K562 (cell line): ENCODE measurements around the gene ACKR2. TPM values are rescaled to one million over a fixed set of nuclear protein-coding genes. Genes with fewer than 3 reads are reported as not detected.
"Not testable (repeated sequence)": the region's sequence is repeated elsewhere in the genome, so short reads cannot be mapped to it uniquely, and the experiment has no call there.

Source experiments
- ATAC-seq: fragments of 200-7000 bp; cut with Tn5 transposase; 3 replicates; pipeline ENCODE4 v1.9.1; 2020; ENCODE audit warnings: moderate library complexity
- BruUV-seq: library from RNA; stranded (reverse); fragments of 400-500 nt; replicated peaks from 2 replicates; lab custom pipeline; 2021; lab: Mats Ljungman, UMichigan
- CTCF ChIA-PET: fragments of 300-600 bp; formaldehyde crosslinking; extraction: SDS; loops from one replicate; lab custom pipeline; 2021; ENCODE audit warnings: low intra/inter-chr PET ratio; lab: Yijun Ruan, JAX
- POLR2A ChIA-PET: fragments of 300-600, 350-650 bp; sonication (Branson Sonifier 250); formaldehyde crosslinking; extraction: SDS; loops from one replicate; lab custom pipeline; 2021; ENCODE audit warnings: antibody characterized with exemption, inconsistent platforms; lab: Yijun Ruan, JAX
- DNase-seq, 4 experiments: peaks; one replicate each; pipeline versions ENCODE4 v3.0.0 to v3.0.0-alpha.2; 2011 to 2018; ENCODE audit warnings: low spot score in 3 of 4, mixed read lengths in 3 of 4; ENCODE audit errors: extremely low read depth in 1 of 4
- FAIRE-seq: peaks from 2 replicates; lab custom pipeline; 2011; peaks lifted over from hg19 to GRCh38; lab: Jason Lieb, UNC
- H2AFZ ChIP-seq: 2 replicates; pipeline ENCODE4 v1.6.0; 2011; ENCODE audit warnings: low read depth, low read length, control low read depth, inconsistent platforms
- H3K27ac ChIP-seq: fragments of 200-600 bp; 3 replicates; pipeline ENCODE4 v1.8.0; 2011; ENCODE audit warnings: low read depth, mild to moderate bottlenecking, control low read depth, inconsistent platforms, low read length, moderate library complexity, mixed read lengths; ENCODE audit errors: extremely low read depth
- H3K27me3 ChIP-seq, 2 experiments: fragments of 300-600 bp in 1 of 2; 2 replicates in 1 of 2; 3 replicates in 1 of 2; pipeline versions ENCODE4 v1.6.0 to v1.8.0; 2011; ENCODE audit warnings: inconsistent platforms in 2 of 2, low read length in 2 of 2, mild to moderate bottlenecking in 1 of 2, mixed read lengths in 1 of 2, moderate library complexity in 1 of 2; ENCODE audit not compliant: control insufficient read depth in 2 of 2, insufficient read depth in 2 of 2
- H3K36me3 ChIP-seq: fragments of 300-600 bp; 3 replicates; pipeline ENCODE4 v1.8.0; 2011; ENCODE audit warnings: mild to moderate bottlenecking, low read length, inconsistent platforms; ENCODE audit not compliant: control insufficient read depth, insufficient read depth
- H3K4me1 ChIP-seq, 2 experiments: fragments of 200-600 bp in 1 of 2; replicated peaks in 1 of 2; 2 replicates in 1 of 2; 3 replicates in 1 of 2; pipeline versions ENCODE4 v1.5.1 to v1.8.0; 2011; ENCODE audit warnings: inconsistent platforms in 2 of 2, low read length in 2 of 2, mild to moderate bottlenecking in 1 of 2, mixed read lengths in 1 of 2, moderate library complexity in 1 of 2; ENCODE audit not compliant: control insufficient read depth in 2 of 2, insufficient read depth in 2 of 2
- H3K4me2 ChIP-seq: 2 replicates; pipeline ENCODE4 v1.6.1; 2011; ENCODE audit warnings: low read length, control low read depth, inconsistent platforms, mixed read lengths; ENCODE audit not compliant: insufficient read depth
- H3K4me3 ChIP-seq: fragments of 200-600 bp; sonication (generic), shearing (Covaris generic); 2 replicates; pipeline ENCODE4 v1.5.1; 2016; ENCODE audit warnings: control low read depth, inconsistent platforms
- H3K79me2 ChIP-seq: fragments of 200-600 bp; 3 replicates; pipeline ENCODE4 v1.8.0; 2011; ENCODE audit warnings: low read length, inconsistent platforms; ENCODE audit not compliant: control insufficient read depth, insufficient read depth
- H3K9ac ChIP-seq, 2 experiments: 2 replicates each; pipeline versions ENCODE4 v1.6.0 to v1.6.1; 2011; ENCODE audit warnings: low read depth in 2 of 2, low read length in 2 of 2, control low read depth in 1 of 2, inconsistent platforms in 1 of 2, mild to moderate bottlenecking in 1 of 2, mixed read lengths in 1 of 2; ENCODE audit not compliant: insufficient read depth in 1 of 2
- H3K9me1 ChIP-seq: one replicate; pipeline ENCODE4 v1.6.0; 2011; ENCODE audit warnings: inconsistent platforms, mild to moderate bottlenecking, low read length, moderate library complexity; ENCODE audit not compliant: control insufficient read depth, insufficient read depth
- H3K9me3 ChIP-seq: replicated peaks from 2 replicates; pipeline ENCODE4 v1.5.1; 2011; ENCODE audit warnings: low read depth, low read length, inconsistent platforms; ENCODE audit not compliant: control insufficient read depth, insufficient read depth
- H4K20me1 ChIP-seq: replicated peaks from 2 replicates; pipeline ENCODE4 v1.6.1; 2011; ENCODE audit warnings: low read length, inconsistent platforms, mixed read lengths; ENCODE audit not compliant: control insufficient read depth, insufficient read depth
- PTTG1 ChIP-seq: fragments of 450-650 bp; IDR thresholded peaks from 2 replicates; pipeline ENCODE4 v1.6.1; 2016; ENCODE audit warnings: low read depth, mild to moderate bottlenecking, missing genetic modification characterization, missing compliant biosample characterization
- SNAPC5 ChIP-seq: fragments of 250-450 bp; sonication (Bioruptor Pico); IDR thresholded peaks from 2 replicates; pipeline ENCODE4 v1.8.0; 2021; ENCODE audit warnings: moderate library complexity, mild to moderate bottlenecking, inconsistent platforms
- ZNF121 ChIP-seq: sonication (generic); formaldehyde crosslinking; conservative IDR thresholded peaks from 2 replicates; pipeline ENCODE4 v1.8.0; 2022; ENCODE audit warnings: missing genetic modification reagents
- ZNF175 ChIP-seq: fragments of 200-800 bp; sonication (Bioruptor generic); IDR thresholded peaks from 2 replicates; pipeline ENCODE4 v1.6.1; 2016; ENCODE audit warnings: low read depth, mild to moderate bottlenecking, missing genetic modification characterization, missing compliant biosample characterization
- WGBS: fragments of 100-300 bp; shearing (Covaris generic); methylation state at CpG from one replicate; pipeline ENCODE4 v1.1.6; 2016; ENCODE audit warnings: low coverage, mixed read lengths; ENCODE audit not compliant: insufficient coverage; ENCODE audit errors: missing lambda C conversion rate; 5-methylcytosine and 5-hydroxymethylcytosine counted together
- in situ Hi-C: fragments of 300-500 bp; cut with MboI; formaldehyde crosslinking; loops from 4 replicates; pipeline ENCODE4 v1.15.0; 2018; ENCODE audit warnings: inconsistent platforms, mixed read lengths
- intact Hi-C: fragments of 100-400 bp; cut with micrococcal nuclease; formaldehyde crosslinking; loops from 2 replicates; pipeline ENCODE4 v1.14.2; 2022
- polyA plus RNA-seq, 8 experiments: library from polyadenylated mRNA; depleted of rRNA in 4 of 8; stranded (reverse) in 5 of 8; unstranded in 3 of 8; fragments of >200 nt; fragmentation: Nextera tagmentation in 2 of 8; fragmentation: Illumina TruSeq in 1 of 8; extraction: Ambion mirVana in 2 of 8; extraction: Trizol in 1 of 8; gene quantifications; 2 replicates each; pipeline versions ENCODE4 v1.2.1 to v1.2.3, GENCODE V29; 2011 to 2014; ENCODE audit warnings: inconsistent platforms in 1 of 8, missing spikeins in 1 of 8
- total RNA-seq, 7 experiments: library from RNA; depleted of rRNA in 6 of 7; stranded (reverse); fragments of >200 nt in 6 of 7; fragmentation: Illumina TruSeq in 2 of 7; extraction: Trizol in 2 of 7; gene quantifications; 2 replicates each; pipeline versions ENCODE4 v1.2.1 to v1.2.3, GENCODE V29; 2011 to 2021; ENCODE audit warnings: low replicate concordance in 1 of 7

The ACKR2 gene
- total and polyA plus RNA-seq, 9 of the 15 experiments (the other 6 are each of a cell fraction or from before 2014, with no cell fraction given), result 0.03 to 0.69 (median 0.25) TPM; not detected in 1

DNA sequence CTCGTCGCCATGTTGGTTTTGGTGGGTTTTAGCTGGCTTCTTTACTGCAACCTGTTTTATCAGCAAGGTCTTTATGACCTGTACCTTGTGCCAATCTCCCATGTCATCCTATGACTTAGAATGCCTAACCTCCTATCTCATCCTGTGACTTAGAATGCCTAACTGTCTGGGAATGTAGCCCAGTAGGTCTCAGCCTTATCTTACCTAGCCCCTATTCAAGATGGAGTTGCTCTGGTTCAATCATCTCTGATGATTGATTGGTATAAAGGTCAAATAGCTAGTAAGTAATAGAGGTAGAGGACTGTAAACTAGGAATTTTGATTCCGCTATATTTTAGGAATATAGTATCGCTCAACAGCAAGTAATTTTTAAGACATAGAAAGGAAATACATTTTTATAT, 1.3 kb upstream of the ACKR2 start (continued):
- TF ChIP-seq PTTG1 (tag), result peak; percentile 72; the same call in 1 of the 2 replicates
- no peak for TF ChIP-seq ZNF175 (CRISPR knock-in tag)
- no peak for TF ChIP-seq SNAPC5

DNA sequence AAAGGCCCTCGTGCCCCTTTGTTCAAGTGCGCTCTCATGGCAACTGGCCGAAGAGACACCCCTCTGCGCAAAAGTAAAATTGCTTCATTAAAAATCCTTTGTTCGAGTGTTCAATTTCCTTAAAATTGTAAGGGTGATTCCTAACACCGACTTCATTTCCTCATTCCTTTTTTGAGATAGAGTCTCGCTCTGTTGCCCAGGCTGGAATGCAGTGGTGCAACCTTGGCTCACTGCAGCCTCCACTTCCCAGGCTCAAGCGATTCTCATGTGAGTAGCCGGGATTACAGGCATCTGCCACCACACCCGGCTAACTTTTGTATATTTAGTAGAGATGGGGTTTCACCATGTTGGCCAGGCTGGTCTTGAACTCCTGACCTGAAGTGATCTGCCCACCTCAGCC, 1.5 kb downstream of the ACKR2 start:
- H3K27me3 ChIP-seq, H4K20me1 ChIP-seq, H3K9me3 ChIP-seq, H3K27ac ChIP-seq, H3K9ac ChIP-seq, H3K9me1 ChIP-seq, POLR2A ChIA-PET, BruUV-seq, H3K36me3 ChIP-seq, in situ Hi-C loops, intact Hi-C loops, DNase-seq, ATAC-seq, H3K4me3 ChIP-seq, FAIRE-seq, H3K4me2 ChIP-seq, H3K79me2 ChIP-seq, CTCF ChIA-PET: not testable (repeated sequence)
- peak overlapping the region; percentile 93 for H2AFZ ChIP-seq
- WGBS, result 85% methylated on average over 10 of the region's 10 CpGs
- TF ChIP-seq ZNF121 (CRISPR knock-in tag), result peak; percentile 56; the same call in 1 of the 2 replicates
- peaks cover 4 to 20% of the 10 kb centered on the region in 2 experiments; a peak in 4 of 5 replicates for H3K4me1 ChIP-seq
